GM19025 (cell line): ENCODE data around the gene HOXD4.

Experiments used
- ATAC-seq: cut with Tn5 transposase; IDR thresholded peaks from one replicate; pipeline ENCODE4 v1.9.1; 2021; ENCODE audit warnings: mild to moderate bottlenecking, low read depth, moderate library complexity; ENCODE audit not compliant: unreplicated experiment

HOXD4 gene

GRCh38 chr2:176151442-176152287, at the start of gene HOXD4:
Gene HOXD4 (plus strand): TSS chr2:176151550. CDS start chr2:176151634, 84 bp downstream.
- no peak for ATAC-seq

GRCh38 chr2:176101842-176102241, 49.5 kb upstream of the HOXD4 start:
- no peak for ATAC-seq

- ATAC-seq, result no peak
Measured at GRCh38 chr2:176102309-176102866, 49.0 kb upstream of the HOXD4 start.

- ATAC-seq, result no peak
Measured at GRCh38 chr2:176103194-176103593, 48.2 kb upstream of the HOXD4 start.

- no peak for ATAC-seq
Measured at GRCh38 chr2:176103742-176104315, 47.5 kb upstream of the HOXD4 start.

- ATAC-seq, result no peak
Measured at GRCh38 chr2:176104316-176105077, 46.9 kb upstream of the HOXD4 start.

- ATAC-seq, result no peak
Measured at GRCh38 chr2:176105078-176105729, 46.1 kb upstream of the HOXD4 start.

- ATAC-seq, result no peak
Measured at GRCh38 chr2:176105730-176106580, 45.4 kb upstream of the HOXD4 start.

GRCh38 chr2:176106581-176107539, 44.5 kb upstream of the HOXD4 start, which contains the start of gene HOXD11:
Gene HOXD11 (plus strand): TSS chr2:176107280. CDS start chr2:176107356, 76 bp downstream.
- ATAC-seq, result no peak

GRCh38 chr2:176107731-176108181, 43.6 kb upstream of the HOXD4 start:
- ATAC-seq, result no peak

- no peak for ATAC-seq
Measured at GRCh38 chr2:176109192-176109901, 42.0 kb upstream of the HOXD4 start.

- ATAC-seq, result no peak
Measured at GRCh38 chr2:176109946-176110345, 41.4 kb upstream of the HOXD4 start.

GRCh38 chr2:176110415-176111308, 40.7 kb upstream of the HOXD4 start:
- ATAC-seq, result no peak

GRCh38 chr2:176111309-176111663, 40.1 kb upstream of the HOXD4 start:
- ATAC-seq, result no peak

GRCh38 chr2:176111846-176112374, 39.4 kb upstream of the HOXD4 start:
- ATAC-seq, result no peak
